WTC11 (cell line): ENCODE results near the gene SEC23IP.

ENCODE experiments used
- CREM ChIP-seq: sonication (generic); formaldehyde crosslinking; IDR thresholded peaks from 2 replicates; pipeline ENCODE4 v1.8.1; 2022; ENCODE audit warnings: mild to moderate bottlenecking, missing genetic modification reagents, moderate library complexity
- SMAD3 ChIP-seq: sonication (generic); formaldehyde crosslinking; IDR thresholded peaks from 2 replicates; pipeline ENCODE4 v1.8.0; 2022; ENCODE audit warnings: missing genetic modification reagents, mild to moderate bottlenecking, borderline replicate concordance

DNA sequence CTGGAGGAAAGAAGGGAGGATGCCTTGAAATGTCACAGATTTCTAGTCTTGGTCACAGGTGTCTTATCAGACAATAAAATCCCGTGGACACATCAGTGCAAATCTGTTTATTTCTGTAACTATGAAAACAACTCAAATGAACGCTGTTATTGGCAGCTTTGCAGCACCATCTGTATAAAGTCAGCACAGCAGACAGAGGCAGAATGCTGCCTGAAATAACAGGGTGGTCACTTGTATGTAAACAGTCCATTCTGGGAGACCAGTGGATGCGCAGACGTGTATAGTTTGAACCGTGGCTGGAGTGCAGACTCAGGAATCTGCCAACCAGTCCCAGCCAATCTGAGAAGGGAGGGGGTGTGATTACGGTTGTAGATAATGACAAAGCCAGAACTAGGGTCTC lies 54.8 kb downstream of the SEC23IP start:
- TF ChIP-seq CREM (no peak), SMAD3 (CRISPR knock-in tag) (no peak)
